ENCODE measurements around the gene TUBGCP5. TPM values are rescaled to one million over a fixed set of nuclear protein-coding genes. Genes with fewer than 3 reads are reported as not detected.

The TUBGCP5 gene
- total and polyA plus RNA-seq, 10 of the 15 experiments (the other 5 are each of a cell fraction or from before 2014, with no cell fraction given): 6.4 to 29.2 (median 20.2) TPM

DNA sequence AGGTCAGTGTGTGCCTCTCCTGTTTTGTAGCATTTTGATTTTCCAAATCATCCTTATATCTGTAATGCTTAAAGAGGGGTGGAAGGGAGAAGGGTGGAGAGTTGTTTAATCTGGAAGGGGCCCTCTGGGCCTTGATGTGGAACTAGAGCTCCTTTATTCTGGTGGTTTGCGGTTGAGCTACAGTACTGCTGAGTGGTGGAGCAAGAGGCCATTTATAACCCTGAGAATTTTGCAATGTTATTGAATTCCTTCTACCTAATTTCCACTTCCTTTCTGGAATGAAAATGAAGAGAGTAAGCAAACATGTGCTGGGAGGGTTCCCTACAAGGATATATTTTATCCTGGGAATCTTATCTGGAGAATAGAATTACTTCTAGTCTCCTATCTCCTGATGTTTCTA lies 35.3 kb upstream of the TUBGCP5 start:
- Histone ChIP-seq H3K9me3 (replicated peaks; ENCODE audit: control insufficient read depth, insufficient read depth, low read length) (no peaks in the 10 kb centered on the region), H3K27me3 (replicated peaks in 1 of 2; ENCODE audit: control insufficient read depth in 2 of 2, insufficient read depth in 2 of 2, low read length in 1 of 2) (no peaks in the 10 kb centered on the region), H3K4me3 (no peak overlapping the region), H4K20me1 (ENCODE audit: control insufficient read depth, insufficient read depth) (no peaks in the 10 kb centered on the region), H3K79me2 (ENCODE audit: control insufficient read depth, insufficient read depth, low read length) (no peaks in the 10 kb centered on the region), H3K27ac (ENCODE audit: control insufficient read depth, insufficient read depth) (no peak overlapping the region), H3K4me2 (ENCODE audit: control insufficient read depth, insufficient read depth) (no peak overlapping the region), H3K9ac (ENCODE audit: control insufficient read depth, insufficient read depth, low read length) (no peak overlapping the region), H3K4me1 (ENCODE audit: control insufficient read depth, insufficient read depth, low read length) (no peaks in the 10 kb centered on the region), H3K36me3 (ENCODE audit: control insufficient read depth in 2 of 2, insufficient read depth in 2 of 2, low read length in 1 of 2) (no peaks in the 10 kb centered on the region), H2AFZ (ENCODE audit: control insufficient read depth, low read depth, low read length) (no peak overlapping the region)
- DNase-seq (ENCODE audit: low read depth, low spot score) (no peak), FAIRE-seq (no peak), ATAC-seq (no peak)
- 89% methylated on average over 1 of the region's 1 CpG for WGBS (ENCODE audit: insufficient coverage, insufficient replicate concordance, low lambda C conversion rate, missing lambda C conversion rate)
- ChIA-PET CTCF (interaction anchor here (2.0 to 2.7 kb wide), 2 partner anchors 38 kb away, joined by 8 read pairs; no protein-coding TSS in a partner anchor), RAD21 (ENCODE audit: unreplicated experiment) (no interaction called here), SMC1A (ENCODE audit: uncharacterized antibody, unreplicated experiment) (interaction anchor here (1.3 kb wide), 1 partner anchor 14 kb away, joined by 4 read pairs; no protein-coding TSS in a partner anchor), POLR2A (no interaction called here)
- intact Hi-C loops (cut with micrococcal nuclease; ENCODE audit: unreplicated experiment) (no loop called here), in situ Hi-C loops (cut with MboI) (no loop called here)
- no TSS peak for BruUV-seq (replicated peaks)
- TF ChIP-seq TBL1XR1 (IDR thresholded peaks at IDR 0.05; ENCODE audit: low read depth, low read length) (no peak), BHLHE40 (IDR thresholded peaks at IDR 0.05; ENCODE audit: borderline replicate concordance in 1 of 2, low read depth in 2 of 2, low read length in 1 of 2) (no peak), MTA2 (IDR thresholded peaks at IDR 0.05; ENCODE audit: low read depth) (no peak), CBX5 (IDR thresholded peaks at IDR 0.05; ENCODE audit: low read depth) (no peak), NFYA (IDR thresholded peaks at IDR 0.05; ENCODE audit: borderline replicate concordance, low read depth, low read length) (no peak), NFYB (IDR thresholded peaks at IDR 0.05; ENCODE audit: insufficient read depth, low read depth, low read length) (no peak), NR2C2 (IDR thresholded peaks at IDR 0.05; ENCODE audit: borderline replicate concordance, control insufficient read depth, insufficient read length, low read depth) (no peak)
- TF ChIP-seq, protein P1, sequence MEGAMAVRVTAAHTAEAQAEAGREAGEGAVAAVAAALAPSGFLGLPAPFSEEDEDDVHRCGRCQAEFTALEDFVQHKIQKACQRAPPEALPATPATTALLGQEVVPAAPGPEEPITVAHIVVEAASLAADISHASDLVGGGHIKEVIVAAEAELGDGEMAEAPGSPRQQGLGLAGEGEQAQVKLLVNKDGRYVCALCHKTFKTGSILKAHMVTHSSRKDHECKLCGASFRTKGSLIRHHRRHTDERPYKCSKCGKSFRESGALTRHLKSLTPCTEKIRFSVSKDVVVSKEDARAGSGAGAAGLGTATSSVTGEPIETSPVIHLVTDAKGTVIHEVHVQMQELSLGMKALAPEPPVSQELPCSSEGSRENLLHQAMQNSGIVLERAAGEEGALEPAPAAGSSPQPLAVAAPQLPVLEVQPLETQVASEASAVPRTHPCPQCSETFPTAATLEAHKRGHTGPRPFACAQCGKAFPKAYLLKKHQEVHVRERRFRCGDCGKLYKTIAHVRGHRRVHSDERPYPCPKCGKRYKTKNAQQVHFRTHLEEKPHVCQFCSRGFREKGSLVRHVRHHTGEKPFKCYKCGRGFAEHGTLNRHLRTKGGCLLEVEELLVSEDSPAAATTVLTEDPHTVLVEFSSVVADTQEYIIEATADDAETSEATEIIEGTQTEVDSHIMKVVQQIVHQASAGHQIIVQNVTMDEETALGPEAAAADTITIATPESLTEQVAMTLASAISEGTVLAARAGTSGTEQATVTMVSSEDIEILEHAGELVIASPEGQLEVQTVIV (IDR thresholded peaks at IDR 0.05; ENCODE audit: borderline replicate concordance, partially characterized antibody): no peak
- TF ChIP-seq, protein P2, sequence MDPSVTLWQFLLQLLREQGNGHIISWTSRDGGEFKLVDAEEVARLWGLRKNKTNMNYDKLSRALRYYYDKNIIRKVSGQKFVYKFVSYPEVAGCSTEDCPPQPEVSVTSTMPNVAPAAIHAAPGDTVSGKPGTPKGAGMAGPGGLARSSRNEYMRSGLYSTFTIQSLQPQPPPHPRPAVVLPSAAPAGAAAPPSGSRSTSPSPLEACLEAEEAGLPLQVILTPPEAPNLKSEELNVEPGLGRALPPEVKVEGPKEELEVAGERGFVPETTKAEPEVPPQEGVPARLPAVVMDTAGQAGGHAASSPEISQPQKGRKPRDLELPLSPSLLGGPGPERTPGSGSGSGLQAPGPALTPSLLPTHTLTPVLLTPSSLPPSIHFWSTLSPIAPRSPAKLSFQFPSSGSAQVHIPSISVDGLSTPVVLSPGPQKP (IDR thresholded peaks at IDR 0.05; ENCODE audit: low read depth, low read length): no peak
- TF ChIP-seq, protein P3, sequence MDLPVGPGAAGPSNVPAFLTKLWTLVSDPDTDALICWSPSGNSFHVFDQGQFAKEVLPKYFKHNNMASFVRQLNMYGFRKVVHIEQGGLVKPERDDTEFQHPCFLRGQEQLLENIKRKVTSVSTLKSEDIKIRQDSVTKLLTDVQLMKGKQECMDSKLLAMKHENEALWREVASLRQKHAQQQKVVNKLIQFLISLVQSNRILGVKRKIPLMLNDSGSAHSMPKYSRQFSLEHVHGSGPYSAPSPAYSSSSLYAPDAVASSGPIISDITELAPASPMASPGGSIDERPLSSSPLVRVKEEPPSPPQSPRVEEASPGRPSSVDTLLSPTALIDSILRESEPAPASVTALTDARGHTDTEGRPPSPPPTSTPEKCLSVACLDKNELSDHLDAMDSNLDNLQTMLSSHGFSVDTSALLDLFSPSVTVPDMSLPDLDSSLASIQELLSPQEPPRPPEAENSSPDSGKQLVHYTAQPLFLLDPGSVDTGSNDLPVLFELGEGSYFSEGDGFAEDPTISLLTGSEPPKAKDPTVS (IDR thresholded peaks at IDR 0.05; ENCODE audit: low read depth, low read length): no peak
- TF ChIP-seq, protein P4, sequence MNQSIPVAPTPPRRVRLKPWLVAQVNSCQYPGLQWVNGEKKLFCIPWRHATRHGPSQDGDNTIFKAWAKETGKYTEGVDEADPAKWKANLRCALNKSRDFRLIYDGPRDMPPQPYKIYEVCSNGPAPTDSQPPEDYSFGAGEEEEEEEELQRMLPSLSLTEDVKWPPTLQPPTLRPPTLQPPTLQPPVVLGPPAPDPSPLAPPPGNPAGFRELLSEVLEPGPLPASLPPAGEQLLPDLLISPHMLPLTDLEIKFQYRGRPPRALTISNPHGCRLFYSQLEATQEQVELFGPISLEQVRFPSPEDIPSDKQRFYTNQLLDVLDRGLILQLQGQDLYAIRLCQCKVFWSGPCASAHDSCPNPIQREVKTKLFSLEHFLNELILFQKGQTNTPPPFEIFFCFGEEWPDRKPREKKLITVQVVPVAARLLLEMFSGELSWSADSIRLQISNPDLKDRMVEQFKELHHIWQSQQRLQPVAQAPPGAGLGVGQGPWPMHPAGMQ (IDR thresholded peaks at IDR 0.05; ENCODE audit: borderline replicate concordance): no peak
- TF ChIP-seq, protein P5, sequence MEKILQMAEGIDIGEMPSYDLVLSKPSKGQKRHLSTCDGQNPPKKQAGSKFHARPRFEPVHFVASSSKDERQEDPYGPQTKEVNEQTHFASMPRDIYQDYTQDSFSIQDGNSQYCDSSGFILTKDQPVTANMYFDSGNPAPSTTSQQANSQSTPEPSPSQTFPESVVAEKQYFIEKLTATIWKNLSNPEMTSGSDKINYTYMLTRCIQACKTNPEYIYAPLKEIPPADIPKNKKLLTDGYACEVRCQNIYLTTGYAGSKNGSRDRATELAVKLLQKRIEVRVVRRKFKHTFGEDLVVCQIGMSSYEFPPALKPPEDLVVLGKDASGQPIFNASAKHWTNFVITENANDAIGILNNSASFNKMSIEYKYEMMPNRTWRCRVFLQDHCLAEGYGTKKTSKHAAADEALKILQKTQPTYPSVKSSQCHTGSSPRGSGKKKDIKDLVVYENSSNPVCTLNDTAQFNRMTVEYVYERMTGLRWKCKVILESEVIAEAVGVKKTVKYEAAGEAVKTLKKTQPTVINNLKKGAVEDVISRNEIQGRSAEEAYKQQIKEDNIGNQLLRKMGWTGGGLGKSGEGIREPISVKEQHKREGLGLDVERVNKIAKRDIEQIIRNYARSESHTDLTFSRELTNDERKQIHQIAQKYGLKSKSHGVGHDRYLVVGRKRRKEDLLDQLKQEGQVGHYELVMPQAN (conservative IDR thresholded peaks at IDR 0.05): no peak
